ENCODE data around the gene AGTRAP. TPM values are rescaled to one million over a fixed set of nuclear protein-coding genes. Genes with fewer than 3 reads are reported as not detected.

Gene AGTRAP
- total and polyA plus RNA-seq, 9 of the 15 experiments (the other 6 are each of a cell fraction or from before 2014, with no cell fraction given) = 26.8 to 105 (median 57.5) TPM

DNA sequence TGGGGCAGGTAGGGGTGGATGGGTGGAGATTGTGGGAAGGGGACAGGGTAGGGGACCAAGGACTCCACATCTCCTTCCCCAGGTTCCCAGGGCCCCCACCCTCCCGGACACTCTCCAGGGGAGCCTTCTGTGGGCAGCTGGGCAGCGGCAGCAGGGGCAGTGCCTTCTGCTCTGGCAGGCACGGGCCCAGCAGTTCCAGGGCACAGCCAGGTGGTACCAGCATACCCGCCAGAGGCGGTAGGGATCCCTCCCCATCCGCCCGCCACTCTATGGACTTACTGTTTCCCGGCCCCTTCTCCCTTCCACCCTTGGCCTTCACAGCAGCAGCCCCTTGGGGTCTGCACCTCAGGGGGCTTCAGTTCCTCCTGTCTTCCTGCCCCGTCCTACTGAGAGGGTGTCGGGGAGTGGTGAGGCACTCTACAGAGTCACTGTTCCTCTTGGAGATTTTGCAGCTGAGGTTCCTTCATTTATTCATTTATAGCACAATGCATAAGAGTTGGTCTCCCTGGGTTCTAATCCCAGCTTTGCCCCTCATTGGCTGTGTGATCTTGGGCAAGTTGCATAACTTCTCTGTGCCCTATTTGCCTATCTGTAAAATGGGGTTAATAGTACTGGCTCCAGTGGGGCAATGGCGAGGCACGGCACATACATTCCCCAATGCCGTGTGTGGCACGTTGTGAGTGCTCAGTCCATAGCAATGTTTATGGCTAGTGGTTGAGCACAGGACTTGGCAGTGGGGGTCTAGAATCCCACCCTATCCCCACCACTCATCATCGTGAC is 43.1 kb downstream of the AGTRAP start (continued):
- no peak for TF ChIP-seq ZBTB7A (IDR thresholded peaks at IDR 0.05; ENCODE audit: borderline replicate concordance, control insufficient read depth, low read depth, low read length)

DNA sequence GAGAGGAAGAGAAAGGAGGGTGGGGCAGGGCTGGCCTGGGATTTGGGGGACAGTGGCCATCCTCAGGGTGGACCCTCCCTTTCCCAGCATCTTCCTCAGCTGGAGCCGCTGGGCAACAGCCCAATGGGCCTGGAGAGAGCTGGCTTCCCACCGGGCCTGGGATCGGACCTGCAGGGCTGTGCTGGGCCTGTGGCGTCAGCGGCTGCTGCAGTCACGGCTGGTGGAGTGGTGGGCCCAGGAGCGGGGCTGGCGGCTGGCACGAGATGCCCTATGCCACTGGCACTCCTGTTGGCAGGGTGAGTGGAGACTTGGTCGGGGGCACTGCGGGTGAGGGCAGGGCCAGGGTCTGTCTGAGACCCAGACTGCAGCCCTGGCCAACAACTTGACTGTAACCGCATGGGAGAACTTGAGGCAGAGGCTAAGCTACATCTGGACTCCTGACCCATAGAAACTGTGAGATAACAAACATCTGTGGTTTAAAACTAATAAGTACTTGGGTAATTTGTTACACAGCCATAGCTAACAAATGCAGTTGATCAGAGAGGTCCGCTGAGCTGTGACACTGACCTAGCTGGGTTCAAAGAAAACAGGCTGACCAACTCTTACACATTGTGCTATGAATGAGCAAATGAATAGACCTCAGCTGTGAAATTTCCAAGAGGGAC is 43.9 kb downstream of the AGTRAP start:
- DNase-seq (ENCODE audit: extremely low read depth in 1 of 4, low spot score in 3 of 4) = no peak
- H2AFZ ChIP-seq (ENCODE audit: low read depth, low read length) = no peak overlapping the region
- no peak overlapping the region for H3K4me2 ChIP-seq (ENCODE audit: insufficient read depth, low read length)
- H3K36me3 ChIP-seq (ENCODE audit: control insufficient read depth, insufficient read depth, low read length) = no peaks in the 10 kb centered on the region
- H3K27me3 ChIP-seq (ENCODE audit: control insufficient read depth in 2 of 2, insufficient read depth in 2 of 2, low read length in 2 of 2) = no peaks in the 10 kb centered on the region
- CTCF ChIA-PET (ENCODE audit: low intra/inter-chr PET ratio) = no interaction called here
- H4K20me1 ChIP-seq (replicated peaks; ENCODE audit: control insufficient read depth, insufficient read depth, low read length) = no peaks in the 10 kb centered on the region; the same call in 1 of the 2 replicates
- no peak for ATAC-seq
- intact Hi-C loops (cut with micrococcal nuclease) = no loop called here
- H3K9me3 ChIP-seq (replicated peaks; ENCODE audit: control insufficient read depth, insufficient read depth, low read depth, low read length) = no peaks in the 10 kb centered on the region
- WGBS (ENCODE audit: insufficient coverage, low coverage, missing lambda C conversion rate) = 62% methylated on average over 10 of the region's 13 CpGs
- no peaks in the 10 kb centered on the region for H3K79me2 ChIP-seq (ENCODE audit: control insufficient read depth, insufficient read depth, low read length)
- TF ChIP-seq CBX3 (IDR thresholded peaks at IDR 0.05; ENCODE audit: borderline replicate concordance in 1 of 2, low read length in 2 of 2) (0 out of 3 replicates have a peak, but pooled peaks of 1 of the 2 experiments have one; percentile 0), ZNF41 (CRISPR knock-in tag; conservative IDR thresholded peaks at IDR 0.05) (no peak), ZNF445 (CRISPR knock-in tag; IDR thresholded peaks at IDR 0.05; ENCODE audit: low read depth) (no peak), FOS (IDR thresholded peaks at IDR 0.05; ENCODE audit: extremely low read depth, insufficient read length) (no peak), TARDBP (IDR thresholded peaks at IDR 0.05) (no peak), ZNF146 (CRISPR knock-in tag; IDR thresholded peaks at IDR 0.05; ENCODE audit: unreplicated experiment) (no peak), KLF16 (IDR thresholded peaks at IDR 0.05) (no peak), TEAD4 (IDR thresholded peaks at IDR 0.05; ENCODE audit: low read length) (no peak), TEAD4 (CRISPR knock-in tag; IDR thresholded peaks at IDR 0.05; ENCODE audit: borderline replicate concordance) (0 out of 2 replicates have a peak, but pooled peaks have one; percentile 30), GABPA (tag; conservative IDR thresholded peaks at IDR 0.05; ENCODE audit: low read depth) (no peak)
- in situ Hi-C loops (cut with MboI) = no loop called here
- no peak overlapping the region for H3K27ac ChIP-seq (ENCODE audit: extremely low read depth, low read depth, low read length)
- peaks cover 2 to 44% of the 10 kb centered on the region in 2 experiments; a peak in 4 of 5 replicates for H3K4me1 ChIP-seq (replicated peaks in 1 of 2; ENCODE audit: control insufficient read depth in 2 of 2, insufficient read depth in 2 of 2, low read length in 2 of 2)
- BruUV-seq (replicated peaks) = no TSS peak
- H3K9me1 ChIP-seq (ENCODE audit: control insufficient read depth, insufficient read depth, low read length) = no peaks in the 10 kb centered on the region
- no peak for FAIRE-seq
- no peak overlapping the region for H3K9ac ChIP-seq (ENCODE audit: insufficient read depth in 1 of 2, low read depth in 2 of 2, low read length in 2 of 2)
- POLR2A ChIA-PET = interaction anchor here (0.5 to 8.5 kb wide), 10 partner anchors 9 to 182 kb away, joined by 3 to 66 read pairs (median 4); no protein-coding TSS in a partner anchor
- H3K4me3 ChIP-seq = no peak overlapping the region
